Neural progenitor cell (in vitro differentiated cells): ENCODE measurements around the gene ACSM5. TPM values are rescaled to one million over a fixed set of nuclear protein-coding genes. Genes with fewer than 3 reads are reported as not detected.
"Not testable (repeated sequence)": the region's sequence is repeated elsewhere in the genome, so short reads cannot be mapped to it uniquely, and the experiment has no call there.

Experiments
- DNase-seq: peaks from one replicate; pipeline ENCODE4 v3.0.0-alpha.2; 2016; ENCODE audit warnings: low spot score
- H2AFZ ChIP-seq: fragments of 200-600 bp; sonication (generic); replicated peaks from 2 replicates; pipeline ENCODE4 v1.6.1; 2016; ENCODE audit warnings: antibody characterized with exemption
- H3F3A ChIP-seq: fragments of 200-600 bp; sonication (generic); 2 replicates; pipeline ENCODE4 v1.6.1; 2016; ENCODE audit warnings: antibody characterized with exemption, low read depth
- H3K27ac ChIP-seq: fragments of 200-600 bp; sonication (generic); 2 replicates; pipeline ENCODE4 v1.5.1; 2016; ENCODE audit warnings: mild to moderate bottlenecking
- H3K27me3 ChIP-seq: fragments of 200-600 bp; sonication (generic); 2 replicates; pipeline ENCODE4 v1.6.1; 2016; ENCODE audit warnings: mild to moderate bottlenecking, moderate library complexity
- H3K36me3 ChIP-seq: fragments of 200-600 bp; sonication (generic); 2 replicates; pipeline ENCODE4 v1.5.1; 2016
- H3K4me1 ChIP-seq: fragments of 200-600 bp; sonication (generic); 2 replicates; pipeline ENCODE4 v1.6.1; 2016; ENCODE audit warnings: mixed run types
- H3K4me2 ChIP-seq: fragments of 200-600 bp; sonication (generic); 2 replicates; pipeline ENCODE4 v1.6.1; 2016
- H3K4me3 ChIP-seq: fragments of 200-600 bp; sonication (generic); 2 replicates; pipeline ENCODE4 v1.5.1; 2016
- H3K79me2 ChIP-seq: fragments of 200-600 bp; sonication (generic); 2 replicates; pipeline ENCODE4 v1.6.1; 2016; ENCODE audit warnings: low read depth
- H3K9ac ChIP-seq: fragments of 200-600 bp; sonication (generic); 2 replicates; pipeline ENCODE4 v1.6.1; 2016
- H3K9me3 ChIP-seq: fragments of 200-600 bp; sonication (generic); 2 replicates; pipeline ENCODE4 v1.5.1; 2016; ENCODE audit warnings: low read depth
- H4K20me1 ChIP-seq: fragments of 200-600 bp; sonication (generic); 2 replicates; pipeline ENCODE4 v1.6.1; 2016; ENCODE audit warnings: low read depth
- H3K27ac Mint-ChIP-seq: 3 replicates; pipeline ENCODE4 v1.8.0; 2021; ENCODE audit warnings: mixed read lengths
- H3K27me3 Mint-ChIP-seq: 2 replicates; pipeline ENCODE4 v1.8.0; 2022; ENCODE audit warnings: low read depth, mild to moderate bottlenecking, inconsistent platforms, moderate library complexity, mixed read lengths; ENCODE audit not compliant: insufficient read depth
- H3K36me3 Mint-ChIP-seq: 3 replicates; pipeline ENCODE4 v1.8.0; 2021; ENCODE audit warnings: mixed read lengths
- H3K4me1 Mint-ChIP-seq: 3 replicates; pipeline ENCODE4 v1.8.0; 2021; ENCODE audit warnings: mixed read lengths
- H3K4me3 Mint-ChIP-seq: 3 replicates; pipeline ENCODE4 v1.8.0; 2021; ENCODE audit warnings: mild to moderate bottlenecking, moderate library complexity, mixed read lengths
- H3K9me3 Mint-ChIP-seq: 3 replicates; pipeline ENCODE4 v1.8.0; 2020; ENCODE audit warnings: mixed read lengths
- EZH2 ChIP-seq: fragments of 200-600 bp; sonication (generic); IDR thresholded peaks from 2 replicates; pipeline ENCODE4 v1.6.1; 2017; ENCODE audit warnings: antibody characterized with exemption, mild to moderate bottlenecking, moderate library complexity
- EZH2phosphoT487 ChIP-seq: fragments of 200-600 bp; sonication (generic); IDR thresholded peaks from 2 replicates; pipeline ENCODE4 v1.6.1; 2017; ENCODE audit warnings: antibody characterized with exemption
- total RNA-seq: library from RNA; depleted of rRNA; stranded (reverse); fragments of >200 nt; gene quantifications from 2 replicates; pipeline ENCODE4 v1.2.3, GENCODE V29; 2015; ENCODE audit warnings: low replicate concordance
- TF ChIP-seq, protein P1 (sequence below): fragments of 200-600 bp; sonication (generic); IDR thresholded peaks from 2 replicates; pipeline ENCODE4 v1.5.1; 2017; ENCODE audit warnings: antibody characterized with exemption, mild to moderate bottlenecking

ACSM5 gene
- total RNA-seq, 1 donor from 2014 or later, result not detected

DNA sequence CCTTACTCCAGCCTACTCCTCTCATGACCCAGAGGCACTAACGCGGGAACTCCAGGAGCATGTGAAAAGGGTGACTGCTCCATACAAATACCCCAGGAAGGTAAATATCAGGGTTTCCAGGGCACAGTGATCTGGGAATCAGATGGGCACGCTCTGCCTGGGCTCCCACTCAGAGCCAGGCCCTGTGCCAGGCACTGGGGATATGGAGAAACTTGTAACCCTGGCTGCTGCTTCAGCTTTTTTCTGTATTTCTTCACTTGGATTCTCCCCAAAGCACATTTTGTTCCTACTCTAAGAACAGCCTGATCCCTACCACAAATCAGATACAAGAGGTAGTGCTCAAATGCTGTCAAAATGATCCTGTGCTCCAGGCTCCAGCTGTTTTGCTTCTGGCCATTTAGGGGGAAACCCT is 30.5 kb downstream of the ACSM5 start:
- H3K9me3 Mint-ChIP-seq, H3K4me1 ChIP-seq, H3K9me3 ChIP-seq, H3K27ac ChIP-seq, H3K9ac ChIP-seq, H3K4me3 Mint-ChIP-seq, H3K27me3 ChIP-seq, DNase-seq, H2AFZ ChIP-seq, H3K27me3 Mint-ChIP-seq, H3K36me3 ChIP-seq, H4K20me1 ChIP-seq, H3K79me2 ChIP-seq, H3F3A ChIP-seq, H3K4me1 Mint-ChIP-seq, H3K4me2 ChIP-seq, H3K36me3 Mint-ChIP-seq, H3K4me3 ChIP-seq, H3K27ac Mint-ChIP-seq: not testable (repeated sequence)

DNA sequence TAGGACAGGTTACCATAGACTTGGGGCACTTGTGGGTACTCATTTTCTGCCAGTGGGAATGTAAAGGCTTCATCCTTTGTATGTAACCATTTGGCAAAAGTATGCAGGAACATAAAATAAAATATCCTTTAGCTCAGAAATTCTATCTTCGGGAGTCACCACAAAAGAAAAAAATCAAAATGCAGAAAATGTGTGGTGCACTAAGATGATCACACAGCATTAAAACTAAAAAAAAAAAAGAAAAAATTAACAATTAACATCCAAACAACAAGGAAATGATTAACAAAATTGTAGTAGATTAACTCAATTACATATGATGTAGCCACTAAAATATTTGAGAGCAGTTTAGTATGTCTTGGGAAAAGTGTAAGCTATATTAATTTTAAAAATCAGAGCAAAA is 31.4 kb downstream of the ACSM5 start:
- H4K20me1 ChIP-seq, H3K4me3 ChIP-seq, H2AFZ ChIP-seq, H3K9ac ChIP-seq, H3K36me3 Mint-ChIP-seq, H3K4me2 ChIP-seq, H3K9me3 Mint-ChIP-seq, H3K4me1 ChIP-seq, H3K4me1 Mint-ChIP-seq, H3K9me3 ChIP-seq, H3K27ac Mint-ChIP-seq, H3K36me3 ChIP-seq, H3K27ac ChIP-seq, DNase-seq, H3K4me3 Mint-ChIP-seq, H3K27me3 Mint-ChIP-seq, H3K79me2 ChIP-seq, H3K27me3 ChIP-seq, H3F3A ChIP-seq: not testable (repeated sequence)

DNA sequence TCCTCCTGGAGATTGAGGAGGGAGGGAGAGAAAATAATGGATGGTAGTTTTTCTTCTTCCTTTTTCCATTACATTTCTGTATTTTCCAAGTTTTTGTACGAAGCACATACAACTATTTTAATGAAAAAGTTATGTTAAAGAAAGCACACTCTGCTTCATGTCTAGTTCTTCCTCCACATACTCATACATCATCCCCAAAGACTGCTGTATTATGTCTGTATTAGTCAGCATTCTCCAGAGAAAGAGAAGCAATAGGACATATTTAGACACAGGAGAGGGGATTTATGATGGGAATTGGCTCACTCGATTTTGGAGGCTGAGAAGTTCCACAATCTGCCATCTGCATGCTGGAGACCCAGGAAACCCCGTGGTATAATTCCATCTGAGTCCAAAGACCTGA is 31.9 kb downstream of the ACSM5 start:
- H3K27ac Mint-ChIP-seq, result no peak overlapping the region
- no peaks in the 10 kb centered on the region for H3K9me3 Mint-ChIP-seq
- H3F3A ChIP-seq, result no peaks in the 10 kb centered on the region
- no peak overlapping the region for H3K4me2 ChIP-seq
- no peak overlapping the region for H3K27ac ChIP-seq
- no peaks in the 10 kb centered on the region for H3K9me3 ChIP-seq
- no peak for DNase-seq
- H3K27me3 ChIP-seq, result no peaks in the 10 kb centered on the region
- no peak overlapping the region for H3K9ac ChIP-seq
- no peak overlapping the region for H3K4me3 ChIP-seq
- H4K20me1 ChIP-seq, result no peaks in the 10 kb centered on the region
- H3K4me3 Mint-ChIP-seq, result no peak overlapping the region
- no peaks in the 10 kb centered on the region for H3K36me3 ChIP-seq
- H3K4me1 Mint-ChIP-seq, result no peaks in the 10 kb centered on the region
- H3K4me1 ChIP-seq, result no peaks in the 10 kb centered on the region
- H3K36me3 Mint-ChIP-seq, result no peaks in the 10 kb centered on the region
- H3K27me3 Mint-ChIP-seq, result no peaks in the 10 kb centered on the region
- no peak overlapping the region for H2AFZ ChIP-seq
- TF ChIP-seq, protein P1, sequence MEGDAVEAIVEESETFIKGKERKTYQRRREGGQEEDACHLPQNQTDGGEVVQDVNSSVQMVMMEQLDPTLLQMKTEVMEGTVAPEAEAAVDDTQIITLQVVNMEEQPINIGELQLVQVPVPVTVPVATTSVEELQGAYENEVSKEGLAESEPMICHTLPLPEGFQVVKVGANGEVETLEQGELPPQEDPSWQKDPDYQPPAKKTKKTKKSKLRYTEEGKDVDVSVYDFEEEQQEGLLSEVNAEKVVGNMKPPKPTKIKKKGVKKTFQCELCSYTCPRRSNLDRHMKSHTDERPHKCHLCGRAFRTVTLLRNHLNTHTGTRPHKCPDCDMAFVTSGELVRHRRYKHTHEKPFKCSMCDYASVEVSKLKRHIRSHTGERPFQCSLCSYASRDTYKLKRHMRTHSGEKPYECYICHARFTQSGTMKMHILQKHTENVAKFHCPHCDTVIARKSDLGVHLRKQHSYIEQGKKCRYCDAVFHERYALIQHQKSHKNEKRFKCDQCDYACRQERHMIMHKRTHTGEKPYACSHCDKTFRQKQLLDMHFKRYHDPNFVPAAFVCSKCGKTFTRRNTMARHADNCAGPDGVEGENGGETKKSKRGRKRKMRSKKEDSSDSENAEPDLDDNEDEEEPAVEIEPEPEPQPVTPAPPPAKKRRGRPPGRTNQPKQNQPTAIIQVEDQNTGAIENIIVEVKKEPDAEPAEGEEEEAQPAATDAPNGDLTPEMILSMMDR, result no peak
- TF ChIP-seq EZH2phosphoT487 (no peak), EZH2 (no peak)
- H3K79me2 ChIP-seq, result no peaks in the 10 kb centered on the region

DNA sequence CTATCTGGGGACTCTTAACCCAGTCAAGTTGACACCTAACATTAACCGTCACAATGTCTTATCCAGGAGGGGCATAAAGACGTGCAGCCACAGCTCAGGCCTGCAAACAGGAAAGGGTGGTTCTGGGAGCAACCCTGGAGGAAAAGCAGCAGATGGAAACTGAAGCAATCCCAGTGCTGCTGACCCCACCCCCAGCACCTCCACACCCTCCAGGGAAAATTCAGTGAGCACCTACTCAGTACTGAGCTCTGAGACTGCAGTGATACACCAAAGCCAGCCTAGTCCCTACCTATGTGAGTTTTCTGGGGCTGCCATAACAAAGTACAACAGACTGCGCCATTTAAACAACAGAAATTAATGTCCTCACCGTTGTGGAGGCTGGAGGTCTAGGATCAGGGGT is 32.5 kb downstream of the ACSM5 start:
- H3K9me3 ChIP-seq, H3K4me1 Mint-ChIP-seq, H3K9ac ChIP-seq, H3K4me3 Mint-ChIP-seq, H3K27ac Mint-ChIP-seq, H3K27me3 ChIP-seq, H3K4me3 ChIP-seq, H3K79me2 ChIP-seq, H4K20me1 ChIP-seq, H3K27ac ChIP-seq, H3K36me3 Mint-ChIP-seq, DNase-seq, H3K36me3 ChIP-seq, H3K9me3 Mint-ChIP-seq, H3K4me2 ChIP-seq, H3K27me3 Mint-ChIP-seq, H2AFZ ChIP-seq, H3F3A ChIP-seq, H3K4me1 ChIP-seq: not testable (repeated sequence)

DNA sequence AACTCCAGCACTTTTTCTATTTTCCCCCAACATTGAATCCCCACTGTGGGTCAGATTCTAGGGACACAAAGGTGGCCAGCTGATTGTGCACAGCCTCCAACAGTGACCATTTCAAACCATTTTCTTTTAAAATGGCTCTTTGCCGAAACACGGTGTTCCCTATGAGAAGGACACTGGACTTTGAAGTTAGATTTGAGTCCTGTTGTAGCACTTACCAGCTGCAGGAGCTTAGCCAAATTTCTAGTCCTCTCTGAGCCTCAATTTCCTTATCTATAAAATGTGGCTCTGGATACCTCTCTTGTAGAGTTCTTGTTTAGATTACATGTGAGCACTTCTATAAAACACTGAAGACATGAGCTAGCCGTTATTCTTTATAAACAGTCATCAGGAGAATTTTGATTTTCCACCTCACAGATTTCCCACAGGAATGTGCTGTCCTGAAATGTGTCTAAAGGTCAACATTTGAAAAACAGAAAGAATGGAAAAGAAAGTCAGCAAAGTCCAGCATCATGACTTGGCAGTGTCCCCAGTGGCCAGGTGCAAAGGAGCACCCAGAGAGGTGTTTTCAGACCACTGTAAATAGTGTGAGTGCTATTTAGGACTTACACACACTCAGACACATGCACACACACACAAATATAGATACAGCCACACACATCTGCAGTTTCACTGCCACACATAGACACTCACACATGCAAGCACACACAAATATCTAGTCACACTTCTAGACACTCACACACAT is 37.5 kb downstream of the ACSM5 start:
- DNase-seq, H2AFZ ChIP-seq, H3F3A ChIP-seq, H3K4me1 ChIP-seq, H3K27me3 ChIP-seq, H3K9ac ChIP-seq, H3K4me3 ChIP-seq, H3K4me1 Mint-ChIP-seq, H3K27ac ChIP-seq, H3K9me3 ChIP-seq, H3K4me2 ChIP-seq, H3K4me3 Mint-ChIP-seq, H4K20me1 ChIP-seq, H3K36me3 ChIP-seq, H3K9me3 Mint-ChIP-seq, H3K36me3 Mint-ChIP-seq, H3K27me3 Mint-ChIP-seq, H3K27ac Mint-ChIP-seq, H3K79me2 ChIP-seq: not testable (repeated sequence)

DNA sequence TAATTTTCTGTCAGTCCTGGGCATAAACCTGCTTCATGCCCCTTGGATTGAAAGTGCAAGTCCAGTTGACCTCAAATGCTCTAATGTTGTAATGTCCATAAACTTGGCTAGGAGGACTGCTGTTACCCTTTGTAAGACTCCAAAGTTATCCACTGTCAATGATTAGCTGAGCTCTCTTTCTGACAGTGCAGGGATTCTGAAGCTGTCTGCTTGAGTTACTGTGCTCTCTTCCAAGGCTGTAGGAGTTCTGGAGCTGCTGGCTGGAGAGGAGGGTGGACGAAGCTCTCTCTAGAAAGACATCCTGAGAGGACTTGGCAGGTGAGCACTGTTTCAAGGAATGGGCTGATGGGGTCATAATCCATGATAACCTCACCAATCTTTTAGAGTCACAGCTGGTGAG is 42.0 kb downstream of the ACSM5 start, which contains the start of gene ACSM2A:
Gene ACSM2A, plus strand, starts transcription at position 158 of the 400 bp plus-strand sequence. CDS start 8,594 bp downstream, outside the sequence.
- H4K20me1 ChIP-seq, H3K27me3 ChIP-seq, H2AFZ ChIP-seq, H3K9ac ChIP-seq, H3K27me3 Mint-ChIP-seq, H3K4me3 ChIP-seq, H3K4me3 Mint-ChIP-seq, H3K4me1 Mint-ChIP-seq, H3F3A ChIP-seq, H3K27ac ChIP-seq, H3K9me3 Mint-ChIP-seq, DNase-seq, H3K36me3 Mint-ChIP-seq, H3K79me2 ChIP-seq, H3K36me3 ChIP-seq, H3K27ac Mint-ChIP-seq, H3K4me2 ChIP-seq, H3K4me1 ChIP-seq, H3K9me3 ChIP-seq: not testable (repeated sequence)

DNA sequence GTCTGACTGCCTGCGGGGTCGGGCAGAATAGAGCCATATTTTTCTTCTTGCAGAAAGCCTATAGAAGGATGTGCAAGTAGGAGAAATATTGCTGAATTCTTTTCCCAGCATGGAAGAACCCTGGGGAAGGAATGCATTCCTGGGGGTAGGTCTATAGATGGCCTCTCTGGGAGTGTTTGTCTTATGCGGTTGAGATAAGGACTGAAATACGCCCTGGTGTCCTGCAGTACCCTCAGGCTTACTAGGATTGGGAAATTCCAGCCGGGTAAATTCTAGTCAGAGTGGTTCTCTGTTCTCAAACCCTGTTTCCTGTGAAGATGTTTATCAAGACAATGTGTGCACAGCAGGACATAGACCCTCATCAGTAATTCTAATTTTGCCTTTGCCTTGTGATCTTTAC is 44.3 kb downstream of the ACSM5 start:
- H2AFZ ChIP-seq, H3K27ac Mint-ChIP-seq, DNase-seq, H4K20me1 ChIP-seq, H3K4me3 Mint-ChIP-seq, H3K27ac ChIP-seq, H3K36me3 ChIP-seq, H3K27me3 ChIP-seq, H3K79me2 ChIP-seq, H3K4me3 ChIP-seq, H3K36me3 Mint-ChIP-seq, H3K9me3 Mint-ChIP-seq, H3K4me1 ChIP-seq, H3K4me1 Mint-ChIP-seq, H3K4me2 ChIP-seq, H3K9ac ChIP-seq, H3F3A ChIP-seq, H3K9me3 ChIP-seq, H3K27me3 Mint-ChIP-seq: not testable (repeated sequence)
